Fibroblast of villous mesenchyme (primary cell): ENCODE data around the gene NFKBIE. TPM values are rescaled to one million over a fixed set of nuclear protein-coding genes. Genes with fewer than 3 reads are reported as not detected.
A peak's percentile ranks its signal among the peaks of the same experiment; 100 is the strongest.

Experiments
- DNase-seq: peaks from one replicate; pipeline ENCODE4 v3.0.0-alpha.2; 2010; ENCODE audit warnings: low read depth
- H3K4me3 ChIP-seq: 2 replicates; pipeline ENCODE4 v1.5.1; 2011; ENCODE audit warnings: low read depth, mild to moderate bottlenecking, low read length
- CTCF ChIP-seq: IDR thresholded peaks from 2 replicates; pipeline ENCODE4 v1.5.1; 2012; ENCODE audit warnings: low read depth, mild to moderate bottlenecking, low read length; ENCODE audit not compliant: insufficient read depth
- total RNA-seq: library from RNA; depleted of rRNA; stranded (reverse); fragments of >200 nt; gene quantifications from 2 replicates; pipeline ENCODE4 v1.2.3, GENCODE V29; 2012

NFKBIE gene
- total RNA-seq, 1 donor = 17.7 TPM

DNA sequence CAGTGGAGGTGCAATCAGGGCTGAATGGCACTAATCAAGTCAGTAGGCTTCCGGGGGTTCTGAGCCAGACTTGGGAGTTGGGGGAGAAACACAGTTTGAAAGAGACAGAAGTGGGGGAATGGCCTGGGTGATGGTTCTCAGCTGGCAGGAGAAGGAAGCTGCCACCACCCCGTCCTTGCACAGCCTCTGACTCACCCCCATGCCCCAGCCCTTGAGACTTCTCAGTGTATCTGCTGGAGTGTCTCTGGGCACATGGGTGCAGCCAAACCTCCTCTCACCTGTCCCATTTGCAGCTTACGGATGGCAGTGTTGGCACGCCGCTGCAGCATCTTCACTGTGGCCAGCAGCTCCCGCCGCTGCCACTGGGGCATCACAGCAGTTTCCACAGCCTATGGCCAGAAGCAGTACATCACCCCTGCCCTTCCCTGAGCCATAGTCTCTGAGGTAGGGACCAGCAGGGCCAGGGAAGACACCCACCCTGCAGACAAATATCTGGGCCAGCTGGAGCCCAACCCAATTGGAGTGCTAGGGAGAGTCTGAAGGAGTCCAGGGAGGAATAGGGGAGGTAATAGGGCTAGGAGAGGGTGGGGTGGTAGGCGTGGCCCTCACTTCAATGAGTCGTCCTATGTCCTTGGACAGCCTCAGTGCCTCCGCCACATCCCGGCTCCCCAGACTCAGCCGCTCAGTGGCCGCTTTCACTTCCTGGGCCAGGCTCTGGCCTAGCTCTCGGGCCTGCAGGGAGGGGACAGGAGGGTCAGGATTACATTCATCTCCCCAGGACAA, 36.6 kb upstream of the NFKBIE start:
- no peak for DNase-seq
- H3K4me3 ChIP-seq = no peak overlapping the region
- no peak for TF ChIP-seq CTCF

- no peak for DNase-seq
- no peak for TF ChIP-seq CTCF
- no peak overlapping the region for H3K4me3 ChIP-seq
Observed at GRCh38 chr6:44301106-44301505, 35.8 kb upstream of the NFKBIE start.

- no peak for TF ChIP-seq CTCF
Observed at GRCh38 chr6:44300292-44300823, 35.0 kb upstream of the NFKBIE start.

GRCh38 chr6:44298864-44299263, 33.5 kb upstream of the NFKBIE start:
- no peak overlapping the region for H3K4me3 ChIP-seq
- DNase-seq = no peak
- TF ChIP-seq CTCF = no peak

More at GRCh38 chr6:44300292-44300823, 35.0 kb upstream of the NFKBIE start:
- no peak overlapping the region for H3K4me3 ChIP-seq
- no peak for DNase-seq

GRCh38 chr6:44298055-44298803, 32.9 kb upstream of the NFKBIE start:
- H3K4me3 ChIP-seq = no peak overlapping the region
- no peak for TF ChIP-seq CTCF
- DNase-seq = no peak

DNA sequence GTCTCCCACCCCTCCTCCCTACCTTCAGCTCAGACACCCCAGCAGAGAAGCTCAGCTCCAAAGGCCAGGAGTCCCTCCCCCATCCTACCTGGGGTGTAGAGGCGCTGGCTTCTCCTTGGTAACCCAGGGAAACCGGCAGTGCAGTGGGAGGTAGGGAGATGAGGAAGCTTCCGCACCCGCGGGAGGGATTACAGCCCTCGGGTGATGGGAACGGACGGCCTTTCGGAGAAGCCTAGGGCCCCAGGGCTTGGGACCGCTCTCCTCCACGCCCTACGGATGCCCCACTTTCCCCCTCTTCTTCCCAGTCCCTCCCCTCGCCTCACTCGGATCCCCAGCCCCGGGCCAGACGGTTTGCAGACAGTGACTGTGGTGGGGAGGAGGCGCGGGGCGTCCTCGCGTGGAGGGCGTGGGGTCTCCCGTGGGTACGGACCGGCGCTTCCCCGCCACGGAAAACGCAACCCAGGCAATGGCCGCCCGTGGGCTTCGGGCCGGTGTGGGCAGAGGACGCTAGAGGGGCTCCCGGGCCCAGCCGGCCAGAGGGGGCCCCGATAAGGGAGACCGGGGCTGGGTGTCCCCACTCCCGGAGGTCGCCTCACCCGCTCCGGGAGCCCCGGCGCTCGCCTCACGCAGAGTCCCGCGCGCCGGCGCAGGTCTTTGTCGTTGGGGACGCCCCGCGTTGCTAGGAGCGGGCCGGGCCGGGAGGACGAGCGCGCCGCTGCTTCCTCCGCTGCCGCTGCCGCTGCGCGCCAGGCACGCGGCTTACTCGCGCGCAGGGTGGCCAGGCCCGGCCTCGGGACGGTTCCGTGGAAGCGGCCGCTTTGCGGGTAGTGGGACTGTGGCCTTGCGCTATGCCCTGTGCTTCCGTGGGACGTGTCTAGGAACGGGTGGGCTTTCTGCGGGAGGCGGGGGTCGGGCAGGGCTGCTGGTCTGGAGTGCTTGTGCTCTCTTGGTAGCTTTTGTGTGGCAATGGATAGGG, 32.0 kb upstream of the NFKBIE start:
- no peak for TF ChIP-seq CTCF
- peak overlapping the region; percentile 52 for H3K4me3 ChIP-seq
- peak; percentile 24 for DNase-seq
